K562 (cell line): ENCODE measurements around the gene DPEP1. TPM values are rescaled to one million over a fixed set of nuclear protein-coding genes. Genes with fewer than 3 reads are reported as not detected.

Source experiments
- ARID2 ChIP-seq: fragments of 450-650 bp; IDR thresholded peaks from 2 replicates; pipeline ENCODE4 v1.6.1; 2017; ENCODE audit warnings: antibody characterized with exemption, mild to moderate bottlenecking
- ATF2 ChIP-seq: sonication (generic); formaldehyde crosslinking; IDR thresholded peaks from 2 replicates; pipeline ENCODE4 v1.8.1; 2022; ENCODE audit warnings: missing genetic modification reagents
- CBFB ChIP-seq: sonication (generic); formaldehyde crosslinking; IDR thresholded peaks from 2 replicates; pipeline ENCODE4 v1.4.0; 2020; ENCODE audit warnings: mild to moderate bottlenecking, missing genetic modification reagents
- CBX1 ChIP-seq: sonication (generic); IDR thresholded peaks from 2 replicates; pipeline ENCODE4 v1.6.1; 2016; ENCODE audit warnings: antibody characterized with exemption, low read depth, mild to moderate bottlenecking
- CC2D1A ChIP-seq: fragments of 450-650 bp; IDR thresholded peaks from 2 replicates; pipeline ENCODE4 v1.6.1; 2017; ENCODE audit warnings: mild to moderate bottlenecking
- CLOCK ChIP-seq: fragments of 250-450 bp; sonication (Bioruptor Pico); IDR thresholded peaks from 2 replicates; pipeline ENCODE4 v1.4.0; 2020; ENCODE audit warnings: mild to moderate bottlenecking, moderate library complexity, borderline replicate concordance
- CSDE1 ChIP-seq, 2 experiments: fragments of 450-650 bp; IDR thresholded peaks; 2 replicates each; pipeline ENCODE4 v1.6.1; 2016; ENCODE audit warnings: mild to moderate bottlenecking in 1 of 2
- DLX4 ChIP-seq: fragments of 250-450 bp; sonication (Bioruptor Pico); IDR thresholded peaks from 2 replicates; pipeline ENCODE4 v1.6.1; 2021; ENCODE audit warnings: mild to moderate bottlenecking
- HLTF ChIP-seq: fragments of 450-650 bp; IDR thresholded peaks from 2 replicates; pipeline ENCODE4 v1.6.1; 2016
- HNRNPH1 ChIP-seq: fragments of 200-400 bp; formaldehyde crosslinking; optimal IDR thresholded peaks from 2 replicates; pipeline ENCODE3; 2017; ENCODE audit warnings: low read depth, mild to moderate bottlenecking, low read length, moderate library complexity
- PRMT5 ChIP-seq: sonication (generic); formaldehyde crosslinking; IDR thresholded peaks from 2 replicates; pipeline ENCODE4 v1.5.0; 2020; ENCODE audit warnings: missing genetic modification reagents
- RBM34 ChIP-seq: fragments of 200-400 bp; formaldehyde crosslinking; IDR thresholded peaks from 2 replicates; pipeline ENCODE4 v1.6.1; 2018; ENCODE audit warnings: low read length, borderline replicate concordance; ENCODE audit not compliant: insufficient read depth
- SIN3A ChIP-seq, 2 experiments: fragments of 150-350 bp in 1 of 2; IDR thresholded peaks; 2 replicates each; pipeline ENCODE4 v1.6.1; 2011 to 2016; ENCODE audit warnings: borderline replicate concordance in 2 of 2, low read depth in 2 of 2, low read length in 2 of 2, mild to moderate bottlenecking in 2 of 2, moderate library complexity in 2 of 2; ENCODE audit not compliant: control insufficient read depth in 1 of 2
- THRB ChIP-seq: fragments of 450-650 bp; formaldehyde crosslinking; conservative IDR thresholded peaks from 2 replicates; pipeline ENCODE4 v1.4.0; 2022; ENCODE audit warnings: mild to moderate bottlenecking, missing genetic modification characterization
- ZBTB11 ChIP-seq, 3 experiments: fragments of 200-800 bp in 1 of 3; fragments of 250-450 bp in 1 of 3; fragments of 450-650 bp in 1 of 3; sonication (Bioruptor Pico) in 1 of 3; sonication (Bioruptor generic) in 1 of 3; formaldehyde crosslinking in 1 of 3; IDR thresholded peaks; 2 replicates each; pipeline versions ENCODE4 v1.6.1 to v1.8.0; 2016 to 2022; ENCODE audit warnings: mild to moderate bottlenecking in 2 of 3, missing genetic modification characterization in 2 of 3, missing compliant biosample characterization in 1 of 3, moderate library complexity in 1 of 3
- ZFX ChIP-seq: sonication (generic); formaldehyde crosslinking; IDR thresholded peaks from 2 replicates; pipeline ENCODE4 v1.8.0; 2022; ENCODE audit warnings: mild to moderate bottlenecking, missing genetic modification reagents, moderate library complexity
- ZNF24 ChIP-seq: fragments of 450-650 bp; IDR thresholded peaks from 2 replicates; pipeline ENCODE4 v1.6.1; 2016
- ZSCAN32 ChIP-seq: fragments of 450-650 bp; formaldehyde crosslinking; IDR thresholded peaks from 2 replicates; pipeline ENCODE4 v1.4.0; 2020; ENCODE audit warnings: mild to moderate bottlenecking, moderate library complexity
- polyA plus RNA-seq, 8 experiments: library from polyadenylated mRNA; depleted of rRNA in 4 of 8; stranded (reverse) in 5 of 8; unstranded in 3 of 8; fragments of >200 nt; fragmentation: Nextera tagmentation in 2 of 8; fragmentation: Illumina TruSeq in 1 of 8; extraction: Ambion mirVana in 2 of 8; extraction: Trizol in 1 of 8; gene quantifications; 2 replicates each; pipeline versions ENCODE4 v1.2.1 to v1.2.3, GENCODE V29; 2011 to 2014; ENCODE audit warnings: inconsistent platforms in 1 of 8, missing spikeins in 1 of 8
- total RNA-seq, 7 experiments: library from RNA; depleted of rRNA in 6 of 7; stranded (reverse); fragments of >200 nt in 6 of 7; fragmentation: Illumina TruSeq in 2 of 7; extraction: Trizol in 2 of 7; gene quantifications; 2 replicates each; pipeline versions ENCODE4 v1.2.1 to v1.2.3, GENCODE V29; 2011 to 2021; ENCODE audit warnings: low replicate concordance in 1 of 7

DPEP1 gene
- total and polyA plus RNA-seq, 9 of the 15 experiments (the other 6 are each of a cell fraction or from before 2014, with no cell fraction given) = 0.14 to 0.31 (median 0.20) TPM; not detected in 6

- no peak for TF ChIP-seq PRMT5
- TF ChIP-seq SIN3A (IDR thresholded peaks at IDR 0.05; ENCODE audit: borderline replicate concordance in 2 of 2, control insufficient read depth in 1 of 2, low read depth in 2 of 2, low read length in 2 of 2) = peak in 1 of 2 experiments; percentile 35; a peak in 1 of 4 replicates
- no peak for TF ChIP-seq CSDE1 (IDR thresholded peaks at IDR 0.05)
- TF ChIP-seq THRB = no peak; the same call in 1 of the 2 replicates
- TF ChIP-seq ZBTB11 (CRISPR knock-in tag; IDR thresholded peaks at IDR 0.05) = no peak
- no peak for TF ChIP-seq ARID2
- no peak for TF ChIP-seq HLTF
- no peak for TF ChIP-seq HNRNPH1
- no peak for TF ChIP-seq ZFX (CRISPR knock-in tag)
- TF ChIP-seq ZNF24 = no peak
- no peak for TF ChIP-seq DLX4
- TF ChIP-seq CLOCK (CRISPR knock-in tag) = no peak
- no peak for TF ChIP-seq CBX1
- no peak for TF ChIP-seq ZSCAN32 (CRISPR knock-in tag)
- no peak for TF ChIP-seq ATF2
- no peak for TF ChIP-seq CBFB (CRISPR knock-in tag)
- no peak for TF ChIP-seq CC2D1A
- no peak for TF ChIP-seq RBM34
These were observed 48.8 kb upstream of the DPEP1 start (continued) for GRCh38 chr16:89564476-89565255.
